HG03439 (cell line): Measurements from ENCODE around the gene PDK2.
A peak's percentile ranks its signal among the peaks of the same experiment; 100 is the strongest.

Source experiments
- ATAC-seq: cut with Tn5 transposase; IDR thresholded peaks from one replicate; pipeline ENCODE4 v1.9.1; 2021; ENCODE audit warnings: mild to moderate bottlenecking, moderate library complexity; ENCODE audit not compliant: unreplicated experiment

PDK2 gene

DNA sequence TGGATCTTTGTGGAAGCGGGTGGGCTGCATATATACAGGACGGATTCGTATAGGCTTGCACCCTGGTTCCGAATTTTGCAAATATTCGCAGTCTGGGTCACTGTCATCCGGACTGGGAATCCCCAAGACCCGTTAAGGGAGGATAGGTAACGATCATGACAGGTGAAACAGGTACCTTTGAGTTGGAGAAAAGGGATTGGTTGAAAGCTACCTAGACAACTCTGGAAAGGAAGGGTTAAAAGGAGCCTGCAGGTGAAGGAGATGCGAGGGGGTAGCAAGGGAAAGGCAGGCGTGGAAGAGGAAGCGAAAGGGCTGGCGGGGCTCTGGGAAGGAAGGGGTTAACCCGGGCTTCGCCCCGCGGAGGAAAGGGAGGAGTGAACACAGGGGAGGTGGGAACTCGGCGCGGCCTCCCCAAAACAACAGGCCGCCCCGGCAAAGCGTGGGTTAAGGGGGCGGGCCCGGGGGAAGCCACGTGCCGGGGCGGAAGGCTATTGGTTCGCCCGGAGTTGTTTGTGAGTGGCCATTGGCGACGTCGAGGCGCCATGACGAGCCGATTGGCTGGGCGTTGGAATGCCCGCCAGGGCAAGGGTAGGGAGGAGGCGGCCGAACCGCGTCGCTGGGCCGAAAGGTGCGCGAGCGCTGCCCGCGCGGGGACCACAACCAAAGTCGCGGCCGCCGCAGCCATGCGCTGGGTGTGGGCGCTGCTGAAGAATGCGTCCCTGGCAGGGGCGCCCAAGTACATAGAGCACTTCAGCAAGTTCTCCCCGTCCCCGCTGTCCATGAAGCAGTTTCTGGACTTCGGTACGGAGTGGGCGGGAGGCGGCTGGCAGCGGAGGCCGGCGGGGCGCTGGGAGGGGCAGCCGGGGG is at the start of gene PDK2:
TSS of gene PDK2 (plus strand) at position 599 of the 867 bp plus-strand sequence. CDS start at position 684, 85 bp downstream.
- peak; percentile 88 for ATAC-seq

- no peak for ATAC-seq
These were observed 49.0 kb upstream of the PDK2 start for GRCh38 chr17:50046179-50046578.

DNA sequence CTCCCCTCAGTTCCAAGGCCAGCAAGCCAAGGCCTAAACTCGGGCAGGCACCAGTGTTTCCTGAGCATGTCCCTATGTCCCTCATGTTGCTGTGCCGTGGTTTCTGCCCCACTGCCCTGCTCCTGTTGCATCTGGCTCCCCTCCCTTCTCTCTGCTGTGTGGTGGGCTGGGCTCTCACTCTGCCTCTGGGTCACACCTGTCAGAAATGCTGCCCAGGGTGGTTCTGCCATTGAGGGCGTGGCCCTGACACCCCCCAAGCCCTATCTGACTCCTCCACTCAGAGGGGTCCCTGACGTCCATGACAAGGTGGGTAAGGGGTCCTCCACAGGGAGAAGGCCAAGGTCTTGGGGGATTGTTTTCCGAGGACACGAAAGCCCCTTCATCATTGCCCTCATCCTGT is 48.5 kb upstream of the PDK2 start:
- ATAC-seq: no peak

DNA sequence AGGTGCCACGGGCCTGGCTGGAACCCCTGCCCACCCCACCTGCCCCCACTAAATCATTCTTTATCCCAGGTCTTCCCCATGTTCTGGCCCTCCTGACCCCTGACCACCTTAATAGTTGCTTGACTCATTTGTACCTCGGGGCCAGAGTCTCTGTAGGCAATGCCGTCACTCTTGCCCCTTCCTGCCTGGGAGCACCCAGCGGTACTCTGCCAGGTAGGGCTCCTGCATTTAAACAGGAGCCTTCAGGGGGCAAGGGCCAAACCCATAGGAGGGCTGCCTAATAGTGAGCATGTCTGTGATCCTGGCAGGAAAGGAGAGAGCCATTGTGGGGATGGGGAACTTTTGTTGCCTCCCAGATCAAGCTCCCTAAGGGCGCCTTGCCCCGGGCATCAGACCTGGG is 48.1 kb upstream of the PDK2 start:
- ATAC-seq: no peak

- ATAC-seq: no peak
These were observed 47.5 kb upstream of the PDK2 start for GRCh38 chr17:50047488-50048126.

DNA sequence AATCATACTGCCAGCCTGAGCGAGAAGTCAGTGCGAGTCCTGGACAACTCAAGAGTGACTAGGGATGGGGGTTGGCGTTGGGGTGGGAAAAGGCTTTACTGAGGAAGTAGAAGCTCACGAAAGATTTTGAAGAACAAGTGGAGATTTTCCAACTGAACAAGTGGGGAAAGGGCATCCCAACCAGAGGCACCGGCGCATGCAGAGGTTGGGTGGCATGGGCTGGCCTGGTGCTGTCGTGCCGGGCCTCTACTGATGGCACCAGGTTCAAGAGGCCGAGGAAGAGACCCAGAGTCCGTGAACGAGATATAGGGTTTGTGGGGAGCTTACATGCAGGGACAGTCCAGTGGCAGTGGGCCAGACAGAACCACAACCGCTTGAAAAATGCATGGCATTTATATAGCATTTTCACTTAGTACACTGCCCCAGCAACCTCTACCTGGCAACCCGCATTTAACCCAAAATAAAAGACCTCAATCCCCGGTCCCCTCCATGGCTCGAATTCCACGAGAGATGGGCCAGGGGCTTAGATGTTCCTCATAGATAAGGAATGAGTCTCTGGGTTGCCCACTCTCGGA is 46.9 kb upstream of the PDK2 start:
- ATAC-seq: no peak

- no peak for ATAC-seq
These were observed 46.2 kb upstream of the PDK2 start for GRCh38 chr17:50048988-50049387.

- ATAC-seq: no peak
These were observed 45.5 kb upstream of the PDK2 start for GRCh38 chr17:50049636-50050035.

GRCh38 chr17:50050431-50051032 is 44.6 kb upstream of the PDK2 start:
- no peak for ATAC-seq

DNA sequence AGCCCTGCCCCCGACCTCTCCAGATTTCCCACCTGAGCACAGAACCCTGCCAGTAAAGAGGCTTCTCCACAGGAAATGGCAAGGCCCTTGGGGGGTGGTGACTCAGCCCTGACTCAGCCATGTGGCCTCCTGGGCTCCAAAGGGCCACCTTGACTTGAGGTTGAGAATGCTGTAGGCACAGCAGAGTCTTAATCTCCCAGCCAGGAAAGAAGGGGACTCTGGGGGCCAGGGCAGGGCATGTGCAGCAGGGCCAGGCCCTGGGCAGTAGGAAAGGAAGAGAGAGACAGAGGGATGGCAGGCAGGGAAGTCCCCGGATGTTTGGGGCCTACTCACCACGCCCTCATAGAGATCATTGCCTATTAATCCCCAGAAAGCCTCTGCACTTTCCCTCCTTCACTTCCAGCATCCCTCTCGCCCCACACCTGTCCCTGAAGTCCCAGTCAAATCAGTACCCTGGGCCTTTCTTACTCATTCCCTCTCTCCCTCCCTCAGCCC is 44.0 kb upstream of the PDK2 start:
- ATAC-seq: no peak

DNA sequence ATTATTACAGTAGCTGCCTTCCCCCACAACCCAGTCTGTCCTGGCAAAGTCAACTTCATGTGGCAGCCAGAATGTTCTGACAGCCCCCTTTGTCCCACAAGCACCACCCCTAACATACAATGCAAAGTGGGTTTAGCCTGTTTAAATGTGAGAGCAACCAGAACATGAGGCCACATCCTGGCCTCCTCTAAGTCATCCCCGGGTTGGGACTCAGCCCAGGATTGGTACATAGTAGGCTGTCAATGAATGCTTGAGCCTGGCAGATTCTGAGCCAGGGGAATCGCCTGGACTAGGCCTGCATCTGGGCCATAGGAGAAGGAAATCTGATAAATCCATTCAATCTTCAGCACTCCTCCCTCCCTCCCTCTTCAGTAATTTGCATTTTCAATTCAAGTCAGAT is 43.5 kb upstream of the PDK2 start:
- ATAC-seq: no peak

- no peak for ATAC-seq
These were observed 42.8 kb upstream of the PDK2 start for GRCh38 chr17:50052241-50052796.

GRCh38 chr17:50052822-50053653 is 42.1 kb upstream of the PDK2 start:
- ATAC-seq: no peak

DNA sequence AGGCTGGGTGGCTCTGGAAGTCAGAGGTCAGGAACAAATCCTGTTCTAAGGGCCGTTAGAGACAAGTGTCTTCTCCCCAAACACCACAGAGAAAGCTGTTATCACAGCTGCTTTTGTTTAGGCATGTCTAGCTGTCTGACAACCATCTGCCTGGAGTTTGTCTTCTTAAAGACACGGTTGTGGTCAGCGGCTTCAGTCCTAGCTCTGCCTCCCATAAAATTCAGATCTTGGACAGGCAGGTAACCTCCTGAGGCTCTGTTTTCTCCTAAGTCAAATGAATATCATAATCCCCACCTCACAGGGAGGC is 41.5 kb upstream of the PDK2 start:
- no peak for ATAC-seq

DNA sequence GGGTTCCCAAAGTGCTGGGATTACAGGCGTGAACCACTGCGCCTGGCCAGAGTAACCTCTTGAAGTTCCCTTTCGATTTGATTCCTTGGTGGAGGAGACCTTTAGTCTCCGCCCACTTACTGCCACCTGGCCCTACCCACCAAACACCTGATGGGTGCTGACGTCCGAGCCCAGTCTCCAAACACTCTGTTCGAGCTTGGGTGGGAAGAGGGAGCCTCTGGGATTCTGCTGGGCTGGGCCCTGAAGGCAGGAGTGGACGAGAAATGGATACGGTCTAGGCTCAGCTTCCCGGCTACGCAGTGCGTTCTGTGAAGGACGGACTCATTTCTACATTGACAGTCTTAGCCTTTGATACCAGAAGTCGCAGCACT is 40.1 kb upstream of the PDK2 start:
- no peak for ATAC-seq

GRCh38 chr17:50055426-50056216 is 39.5 kb upstream of the PDK2 start, which contains the start of gene ITGA3:
ITGA3 (plus strand) TSS chr17:50056110; CDS start chr17:50056440, 330 bp downstream.
- peak; percentile 34 for ATAC-seq

DNA sequence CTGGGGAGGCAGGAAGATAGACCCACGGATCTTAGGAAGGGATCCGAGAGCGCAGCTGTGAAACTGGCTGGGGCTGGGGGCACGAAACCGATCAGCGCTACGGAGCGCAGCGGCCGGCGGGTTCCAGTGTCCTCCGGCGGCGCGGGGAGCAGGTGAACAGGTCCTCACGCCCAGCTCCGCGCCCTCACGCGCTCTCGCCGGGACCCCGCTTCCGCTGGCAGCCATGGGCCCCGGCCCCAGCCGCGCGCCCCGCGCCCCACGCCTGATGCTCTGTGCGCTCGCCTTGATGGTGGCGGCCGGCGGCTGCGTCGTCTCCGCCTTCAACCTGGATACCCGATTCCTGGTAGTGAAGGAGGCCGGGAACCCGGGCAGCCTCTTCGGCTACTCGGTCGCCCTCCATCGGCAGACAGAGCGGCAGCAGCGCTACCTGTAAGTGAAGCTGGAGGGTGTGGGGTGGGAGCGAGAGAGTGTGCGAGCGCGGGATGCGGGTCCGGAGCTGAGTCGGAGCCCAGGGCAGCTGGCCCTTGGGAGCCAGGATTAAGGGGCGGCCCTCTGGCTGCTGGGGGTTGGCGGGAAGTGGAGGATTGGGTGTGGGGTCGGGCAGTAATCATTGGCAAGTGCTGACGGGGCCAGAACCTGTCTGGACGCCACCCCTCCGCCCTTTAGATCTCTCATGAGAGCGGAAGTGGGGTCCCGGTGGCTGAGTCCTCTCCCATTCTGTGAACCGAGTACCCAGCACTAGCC is 38.8 kb upstream of the PDK2 start:
- peak; percentile 50 for ATAC-seq

GRCh38 chr17:50056961-50057330 is 38.2 kb upstream of the PDK2 start:
- no peak for ATAC-seq

DNA sequence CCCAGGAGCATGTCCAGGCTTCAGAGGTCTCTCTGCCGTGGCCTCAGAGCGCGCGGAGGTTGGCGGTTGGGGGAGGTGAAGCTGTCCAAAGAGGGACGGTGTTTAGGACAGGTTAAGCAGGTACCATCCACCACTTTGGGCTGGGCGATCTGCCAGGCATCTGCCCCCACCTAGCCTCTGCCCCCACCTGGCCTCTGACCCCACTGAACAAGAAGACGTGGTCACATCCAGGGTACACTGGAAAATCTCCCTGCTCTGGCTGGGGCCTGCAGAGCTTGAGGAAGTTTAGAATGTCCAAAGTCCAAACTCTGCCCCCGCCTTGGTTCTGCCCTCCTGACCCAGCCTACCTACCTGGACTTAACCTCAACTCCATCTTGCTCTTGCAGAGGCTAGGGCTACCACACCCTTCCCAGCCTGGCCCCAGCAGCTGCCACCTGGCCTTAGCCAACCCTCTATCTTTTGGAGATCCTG is 37.6 kb upstream of the PDK2 start:
- no peak for ATAC-seq
